IMR-90 (cell line): ENCODE measurements around the gene SINHCAF.

ENCODE experiments used
- BHLHE40 ChIP-seq: fragments of 150-350 bp; IDR thresholded peaks from 2 replicates; pipeline ENCODE4 v1.6.1; 2016; ENCODE audit warnings: mild to moderate bottlenecking, low read depth, low read length
- CTCF ChIP-seq: conservative IDR thresholded peaks from 2 replicates; pipeline ENCODE4 v1.5.1; 2012; ENCODE audit warnings: mild to moderate bottlenecking, low read depth, low read length, improper control_type of control experiment
- ELK1 ChIP-seq: fragments of 150-350 bp; IDR thresholded peaks from 2 replicates; pipeline ENCODE4 v1.6.1; 2016; ENCODE audit warnings: low read depth, mild to moderate bottlenecking, low read length, moderate library complexity, borderline replicate concordance
- POLR2A ChIP-seq: IDR thresholded peaks from 2 replicates; pipeline ENCODE4 v1.6.1; 2012; ENCODE audit warnings: mild to moderate bottlenecking, low read depth, low read length
- RAD21 ChIP-seq: IDR thresholded peaks from 2 replicates; pipeline ENCODE4 v1.6.1; 2012; ENCODE audit warnings: low read length, improper control_type of control experiment
- RCOR1 ChIP-seq: IDR thresholded peaks from 2 replicates; pipeline ENCODE4 v1.6.1; 2012; ENCODE audit warnings: mild to moderate bottlenecking, low read length, improper control_type of control experiment; ENCODE audit not compliant: insufficient replicate concordance
- RFX5 ChIP-seq: IDR thresholded peaks from 2 replicates; pipeline ENCODE4 v1.8.0; 2012; ENCODE audit warnings: low read depth, mild to moderate bottlenecking, low read length, moderate library complexity

- TF ChIP-seq POLR2A (no peak), RFX5 (no peak), ELK1 (no peak), CTCF (no peak), RCOR1 (no peak), BHLHE40 (no peak), RAD21 (no peak)
These were observed 450 bp downstream of the SINHCAF start for GRCh38 chr12:31325524-31325875.
